ENCODE data around the gene S100A7A.

DNA sequence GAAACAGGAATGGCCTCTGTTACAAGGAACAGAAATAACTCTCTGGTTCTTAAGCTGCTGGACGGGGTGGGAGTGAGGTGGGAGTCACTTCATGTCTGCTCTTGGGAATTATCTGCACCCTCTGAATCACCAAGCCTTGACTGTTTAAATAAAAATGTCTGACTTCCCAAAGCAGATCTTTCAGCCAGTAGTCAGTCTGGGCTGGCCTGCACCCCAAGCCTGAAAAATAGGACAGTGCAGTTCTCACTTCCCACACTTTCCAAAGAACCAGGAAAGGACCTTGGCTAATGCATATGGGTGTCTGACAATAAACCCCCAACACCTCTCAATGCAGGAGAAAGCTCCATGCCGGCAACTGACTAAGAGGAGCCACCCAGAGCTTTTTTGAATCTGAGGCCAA lies 43.3 kb downstream of the S100A7A start:
- TF ChIP-seq, protein P1, sequence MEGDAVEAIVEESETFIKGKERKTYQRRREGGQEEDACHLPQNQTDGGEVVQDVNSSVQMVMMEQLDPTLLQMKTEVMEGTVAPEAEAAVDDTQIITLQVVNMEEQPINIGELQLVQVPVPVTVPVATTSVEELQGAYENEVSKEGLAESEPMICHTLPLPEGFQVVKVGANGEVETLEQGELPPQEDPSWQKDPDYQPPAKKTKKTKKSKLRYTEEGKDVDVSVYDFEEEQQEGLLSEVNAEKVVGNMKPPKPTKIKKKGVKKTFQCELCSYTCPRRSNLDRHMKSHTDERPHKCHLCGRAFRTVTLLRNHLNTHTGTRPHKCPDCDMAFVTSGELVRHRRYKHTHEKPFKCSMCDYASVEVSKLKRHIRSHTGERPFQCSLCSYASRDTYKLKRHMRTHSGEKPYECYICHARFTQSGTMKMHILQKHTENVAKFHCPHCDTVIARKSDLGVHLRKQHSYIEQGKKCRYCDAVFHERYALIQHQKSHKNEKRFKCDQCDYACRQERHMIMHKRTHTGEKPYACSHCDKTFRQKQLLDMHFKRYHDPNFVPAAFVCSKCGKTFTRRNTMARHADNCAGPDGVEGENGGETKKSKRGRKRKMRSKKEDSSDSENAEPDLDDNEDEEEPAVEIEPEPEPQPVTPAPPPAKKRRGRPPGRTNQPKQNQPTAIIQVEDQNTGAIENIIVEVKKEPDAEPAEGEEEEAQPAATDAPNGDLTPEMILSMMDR (IDR thresholded peaks at IDR 0.05; ENCODE audit: poor library complexity, severe bottlenecking): no peak
- TF ChIP-seq TAF1 (IDR thresholded peaks at IDR 0.05; ENCODE audit: low read depth) (no peak), EZH2 (IDR thresholded peaks at IDR 0.05; ENCODE audit: borderline replicate concordance, insufficient read depth, low read length, poor library complexity, severe bottlenecking) (no peak)
- TF ChIP-seq, protein P2, sequence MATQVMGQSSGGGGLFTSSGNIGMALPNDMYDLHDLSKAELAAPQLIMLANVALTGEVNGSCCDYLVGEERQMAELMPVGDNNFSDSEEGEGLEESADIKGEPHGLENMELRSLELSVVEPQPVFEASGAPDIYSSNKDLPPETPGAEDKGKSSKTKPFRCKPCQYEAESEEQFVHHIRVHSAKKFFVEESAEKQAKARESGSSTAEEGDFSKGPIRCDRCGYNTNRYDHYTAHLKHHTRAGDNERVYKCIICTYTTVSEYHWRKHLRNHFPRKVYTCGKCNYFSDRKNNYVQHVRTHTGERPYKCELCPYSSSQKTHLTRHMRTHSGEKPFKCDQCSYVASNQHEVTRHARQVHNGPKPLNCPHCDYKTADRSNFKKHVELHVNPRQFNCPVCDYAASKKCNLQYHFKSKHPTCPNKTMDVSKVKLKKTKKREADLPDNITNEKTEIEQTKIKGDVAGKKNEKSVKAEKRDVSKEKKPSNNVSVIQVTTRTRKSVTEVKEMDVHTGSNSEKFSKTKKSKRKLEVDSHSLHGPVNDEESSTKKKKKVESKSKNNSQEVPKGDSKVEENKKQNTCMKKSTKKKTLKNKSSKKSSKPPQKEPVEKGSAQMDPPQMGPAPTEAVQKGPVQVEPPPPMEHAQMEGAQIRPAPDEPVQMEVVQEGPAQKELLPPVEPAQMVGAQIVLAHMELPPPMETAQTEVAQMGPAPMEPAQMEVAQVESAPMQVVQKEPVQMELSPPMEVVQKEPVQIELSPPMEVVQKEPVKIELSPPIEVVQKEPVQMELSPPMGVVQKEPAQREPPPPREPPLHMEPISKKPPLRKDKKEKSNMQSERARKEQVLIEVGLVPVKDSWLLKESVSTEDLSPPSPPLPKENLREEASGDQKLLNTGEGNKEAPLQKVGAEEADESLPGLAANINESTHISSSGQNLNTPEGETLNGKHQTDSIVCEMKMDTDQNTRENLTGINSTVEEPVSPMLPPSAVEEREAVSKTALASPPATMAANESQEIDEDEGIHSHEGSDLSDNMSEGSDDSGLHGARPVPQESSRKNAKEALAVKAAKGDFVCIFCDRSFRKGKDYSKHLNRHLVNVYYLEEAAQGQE (IDR thresholded peaks at IDR 0.05; ENCODE audit: borderline replicate concordance): no peak
